Measurements from ENCODE around the gene TSPAN31.
"Not testable (repeated sequence)": the region's sequence is repeated elsewhere in the genome, so short reads cannot be mapped to it uniquely, and the experiment has no call there.

GRCh38 chr12:57774634-57775033 is 29.8 kb downstream of the TSPAN31 start:
- TF ChIP-seq CTCF, POLR2A (IDR thresholded peaks at IDR 0.05): not testable (repeated sequence)
